Stimulated activated naive CD8-positive, alpha-beta T cell treated with anti-CD3 and anti-CD28 coated beads, Interleukin-15, Interleukin-2, amounts not matched to agents 100 ng/mL and 50 ng/mL, for 24 hours (primary cell): ENCODE results near the gene CAPZA1.

Source experiments
- H3K27ac Mint-ChIP-seq: one replicate; pipeline ENCODE4 v1.8.0; 2021; ENCODE audit warnings: mild to moderate bottlenecking, mixed read lengths
- H3K27me3 Mint-ChIP-seq: one replicate; pipeline ENCODE4 v1.8.0; 2021; ENCODE audit warnings: mixed read lengths
- H3K36me3 Mint-ChIP-seq: one replicate; pipeline ENCODE4 v1.8.0; 2021; ENCODE audit warnings: low read depth, mixed read lengths
- H3K4me1 Mint-ChIP-seq: one replicate; pipeline ENCODE4 v1.8.0; 2021; ENCODE audit warnings: low read depth, mixed read lengths
- H3K4me3 Mint-ChIP-seq: one replicate; pipeline ENCODE4 v1.8.0; 2021; ENCODE audit warnings: mild to moderate bottlenecking, mixed read lengths
- H3K9me3 Mint-ChIP-seq: one replicate; pipeline ENCODE4 v1.8.0; 2021; ENCODE audit warnings: mixed read lengths

The CAPZA1 gene

GRCh38 chr1:112718691-112719418 lies 99.2 kb downstream of the CAPZA1 start:
- no peak overlapping the region for H3K4me3 Mint-ChIP-seq
- no peaks in the 10 kb centered on the region for H3K36me3 Mint-ChIP-seq
- no peak overlapping the region for H3K27ac Mint-ChIP-seq
- no peaks in the 10 kb centered on the region for H3K9me3 Mint-ChIP-seq
- peaks cover 27% of the 10 kb centered on the region for H3K27me3 Mint-ChIP-seq
- H3K4me1 Mint-ChIP-seq, result peaks cover 46% of the 10 kb centered on the region

- Mint-ChIP-seq H3K27ac (no peak overlapping the region), H3K36me3 (no peaks in the 10 kb centered on the region), H3K4me1 (peaks cover 37% of the 10 kb centered on the region), H3K4me3 (no peak overlapping the region), H3K9me3 (no peaks in the 10 kb centered on the region), H3K27me3 (peaks cover 24% of the 10 kb centered on the region)
Observed at GRCh38 chr1:112719706-112720105, 100.1 kb downstream of the CAPZA1 start.

DNA sequence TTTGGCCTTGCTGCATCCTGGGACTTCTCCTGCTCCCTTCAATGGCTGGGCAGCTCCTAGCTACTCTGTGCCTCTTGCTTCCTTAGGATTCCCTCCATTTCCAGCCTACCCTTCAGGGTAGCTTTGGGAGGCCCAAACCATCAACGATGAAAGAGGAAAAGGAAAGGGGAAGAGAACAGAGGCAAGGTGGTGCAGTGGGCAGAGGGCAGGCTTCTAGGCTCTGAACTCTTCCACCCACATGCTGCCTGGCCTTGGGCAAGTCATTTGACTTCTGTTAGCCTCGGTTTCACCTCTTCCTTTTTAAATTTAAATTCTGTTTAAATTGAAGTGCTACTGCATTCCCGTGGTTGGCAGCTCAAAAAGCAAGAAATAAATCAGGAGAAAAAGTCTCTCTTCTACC lies 101.2 kb downstream of the CAPZA1 start:
- peaks cover 33% of the 10 kb centered on the region for H3K4me1 Mint-ChIP-seq
- H3K27me3 Mint-ChIP-seq, result peaks cover 24% of the 10 kb centered on the region
- no peak overlapping the region for H3K4me3 Mint-ChIP-seq
- H3K9me3 Mint-ChIP-seq, result no peaks in the 10 kb centered on the region
- H3K27ac Mint-ChIP-seq, result no peak overlapping the region
- no peaks in the 10 kb centered on the region for H3K36me3 Mint-ChIP-seq
